Liver (tissue), 3 donors: ENCODE measurements around the gene SRGN.

Experiments used
- EGR1 ChIP-seq, 2 donors: IDR thresholded peaks; 2 replicates each; pipeline ENCODE4 v1.6.1; 2016 to 2018; ENCODE audit warnings: antibody characterized with exemption in 2 of 2, low read depth in 2 of 2
- JUND ChIP-seq, 2 donors: IDR thresholded peaks; 2 replicates each; pipeline ENCODE4 v1.6.1; 2016; ENCODE audit warnings: antibody characterized with exemption in 2 of 2
- SP1 ChIP-seq: IDR thresholded peaks from 2 replicates; pipeline ENCODE4 v1.6.1; 2018; ENCODE audit warnings: antibody characterized with exemption, mild to moderate bottlenecking
- TAF1 ChIP-seq: conservative IDR thresholded peaks from 2 replicates; pipeline ENCODE4 v1.6.1; 2016; ENCODE audit warnings: antibody characterized with exemption, mild to moderate bottlenecking
- YY1 ChIP-seq: IDR thresholded peaks from 2 replicates; pipeline ENCODE4 v1.6.1; 2016; ENCODE audit warnings: antibody characterized with exemption, mild to moderate bottlenecking
- TF ChIP-seq, protein P1 (sequence below): IDR thresholded peaks from 2 replicates; pipeline ENCODE4 v1.6.1; 2016; ENCODE audit warnings: antibody characterized with exemption
- TF ChIP-seq, protein P2 (sequence below): fragments of 150-350 bp; IDR thresholded peaks from 2 replicates; pipeline ENCODE4 v1.5.1; 2017; ENCODE audit warnings: improper control_type of control experiment, low read depth, low read length; ENCODE audit not compliant: missing input control
- donor health status: healthy.
- donor health status: healthy.

DNA sequence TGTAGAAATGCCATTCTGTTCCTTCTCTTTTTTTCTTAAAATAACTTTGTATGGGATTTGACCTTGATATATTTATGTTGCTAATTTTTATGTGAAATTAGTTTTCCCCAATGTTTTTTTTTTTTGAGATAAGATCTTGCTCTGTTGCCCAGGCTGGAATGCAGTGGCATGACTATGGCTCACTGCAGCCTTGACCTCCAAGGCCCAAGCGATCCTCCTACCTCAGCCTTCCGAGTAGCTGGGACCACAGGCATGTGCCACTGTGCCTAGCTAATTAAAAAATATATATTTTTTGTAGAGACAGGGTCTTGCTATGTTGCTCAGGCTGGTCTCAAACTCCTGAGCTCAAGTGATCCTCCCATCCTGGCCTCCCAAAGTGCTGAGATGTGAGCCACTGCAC, 52.1 kb downstream of the SRGN start:
- TF ChIP-seq, protein P1, sequence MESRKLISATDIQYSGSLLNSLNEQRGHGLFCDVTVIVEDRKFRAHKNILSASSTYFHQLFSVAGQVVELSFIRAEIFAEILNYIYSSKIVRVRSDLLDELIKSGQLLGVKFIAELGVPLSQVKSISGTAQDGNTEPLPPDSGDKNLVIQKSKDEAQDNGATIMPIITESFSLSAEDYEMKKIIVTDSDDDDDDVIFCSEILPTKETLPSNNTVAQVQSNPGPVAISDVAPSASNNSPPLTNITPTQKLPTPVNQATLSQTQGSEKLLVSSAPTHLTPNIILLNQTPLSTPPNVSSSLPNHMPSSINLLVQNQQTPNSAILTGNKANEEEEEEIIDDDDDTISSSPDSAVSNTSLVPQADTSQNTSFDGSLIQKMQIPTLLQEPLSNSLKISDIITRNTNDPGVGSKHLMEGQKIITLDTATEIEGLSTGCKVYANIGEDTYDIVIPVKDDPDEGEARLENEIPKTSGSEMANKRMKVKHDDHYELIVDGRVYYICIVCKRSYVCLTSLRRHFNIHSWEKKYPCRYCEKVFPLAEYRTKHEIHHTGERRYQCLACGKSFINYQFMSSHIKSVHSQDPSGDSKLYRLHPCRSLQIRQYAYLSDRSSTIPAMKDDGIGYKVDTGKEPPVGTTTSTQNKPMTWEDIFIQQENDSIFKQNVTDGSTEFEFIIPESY: no peak
- no peak for TF ChIP-seq EGR1 (IDR thresholded peaks at IDR 0.05; ENCODE audit: low read depth in 2 of 2)
- no peak for TF ChIP-seq YY1
- TF ChIP-seq, protein P2, sequence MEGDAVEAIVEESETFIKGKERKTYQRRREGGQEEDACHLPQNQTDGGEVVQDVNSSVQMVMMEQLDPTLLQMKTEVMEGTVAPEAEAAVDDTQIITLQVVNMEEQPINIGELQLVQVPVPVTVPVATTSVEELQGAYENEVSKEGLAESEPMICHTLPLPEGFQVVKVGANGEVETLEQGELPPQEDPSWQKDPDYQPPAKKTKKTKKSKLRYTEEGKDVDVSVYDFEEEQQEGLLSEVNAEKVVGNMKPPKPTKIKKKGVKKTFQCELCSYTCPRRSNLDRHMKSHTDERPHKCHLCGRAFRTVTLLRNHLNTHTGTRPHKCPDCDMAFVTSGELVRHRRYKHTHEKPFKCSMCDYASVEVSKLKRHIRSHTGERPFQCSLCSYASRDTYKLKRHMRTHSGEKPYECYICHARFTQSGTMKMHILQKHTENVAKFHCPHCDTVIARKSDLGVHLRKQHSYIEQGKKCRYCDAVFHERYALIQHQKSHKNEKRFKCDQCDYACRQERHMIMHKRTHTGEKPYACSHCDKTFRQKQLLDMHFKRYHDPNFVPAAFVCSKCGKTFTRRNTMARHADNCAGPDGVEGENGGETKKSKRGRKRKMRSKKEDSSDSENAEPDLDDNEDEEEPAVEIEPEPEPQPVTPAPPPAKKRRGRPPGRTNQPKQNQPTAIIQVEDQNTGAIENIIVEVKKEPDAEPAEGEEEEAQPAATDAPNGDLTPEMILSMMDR: no peak
- no peak for TF ChIP-seq SP1
- no peak for TF ChIP-seq TAF1
- no peak for TF ChIP-seq JUND (IDR thresholded peaks at IDR 0.05)
